Ramos (cell line): ENCODE results near the gene AFMID.
"Not testable (repeated sequence)": the region's sequence is repeated elsewhere in the genome, so short reads cannot be mapped to it uniquely, and the experiment has no call there.

Experiments
- in situ Hi-C: fragments of 300-500 bp; cut with MboI; formaldehyde crosslinking; loops from one replicate; pipeline ENCODE4 v1.14.3; 2022; ENCODE audit warnings: low sequenced_read_pairs; ENCODE audit not compliant: unreplicated experiment

Gene AFMID, protein sequence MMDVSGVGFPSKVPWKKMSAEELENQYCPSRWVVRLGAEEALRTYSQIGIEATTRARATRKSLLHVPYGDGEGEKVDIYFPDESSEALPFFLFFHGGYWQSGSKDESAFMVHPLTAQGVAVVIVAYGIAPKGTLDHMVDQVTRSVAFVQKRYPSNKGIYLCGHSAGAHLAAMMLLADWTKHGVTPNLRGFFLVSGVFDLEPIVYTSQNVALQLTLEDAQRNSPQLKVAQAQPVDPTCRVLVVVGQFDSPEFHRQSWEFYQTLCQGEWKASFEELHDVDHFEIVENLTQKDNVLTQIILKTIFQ

GRCh38 chr17:78186692-78187595 lies at the start of gene AFMID, which contains the start of gene TK1:
TSS of gene AFMID (plus strand) at chr17:78187362. CDS start at chr17:78187371, 9 bp downstream.
TSS of gene TK1 (minus strand) at chr17:78187052. CDS start at chr17:78186994, 58 bp downstream.
- in situ Hi-C loops, result no loop called here

DNA sequence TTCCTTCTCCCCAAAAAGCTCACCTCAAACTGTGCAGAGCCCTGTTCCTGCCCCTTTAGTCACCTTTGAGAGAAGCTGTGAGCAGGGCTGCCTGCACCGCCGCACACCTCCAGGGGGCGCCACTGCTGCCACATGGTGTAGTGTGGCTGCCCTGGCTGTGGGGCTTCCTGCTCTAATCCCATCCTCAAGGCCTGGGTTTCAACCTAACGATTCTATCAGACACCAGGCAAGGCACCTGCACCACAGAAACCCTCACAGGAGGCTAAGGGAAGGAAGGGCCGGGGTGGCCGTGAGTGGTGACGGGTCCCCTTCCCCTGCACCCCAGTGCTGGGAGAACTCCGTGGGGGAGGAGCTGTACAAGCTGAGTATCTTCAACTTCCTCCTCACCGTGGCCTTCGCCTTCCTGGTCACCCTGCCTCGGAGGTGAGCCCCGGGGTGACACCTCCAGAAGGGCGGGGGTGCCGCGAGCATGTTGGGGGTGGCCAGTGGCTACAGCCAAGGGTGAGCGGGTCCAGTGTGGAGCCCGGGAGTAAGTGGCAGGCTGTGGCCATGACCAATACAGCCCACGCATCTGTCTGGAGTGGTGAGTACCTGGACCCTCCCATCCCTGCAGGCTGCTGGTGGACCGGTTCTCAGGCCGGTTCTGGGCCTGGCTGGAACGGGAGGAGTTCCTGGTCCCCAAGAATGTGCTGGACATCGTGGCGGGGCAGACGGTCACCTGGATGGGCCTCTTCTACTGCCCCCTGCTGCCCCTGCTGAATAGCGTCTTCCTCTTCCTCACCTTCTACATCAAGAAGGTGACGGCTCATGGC lies 49.6 kb upstream of the AFMID start:
- in situ Hi-C loops, result no loop called here

DNA sequence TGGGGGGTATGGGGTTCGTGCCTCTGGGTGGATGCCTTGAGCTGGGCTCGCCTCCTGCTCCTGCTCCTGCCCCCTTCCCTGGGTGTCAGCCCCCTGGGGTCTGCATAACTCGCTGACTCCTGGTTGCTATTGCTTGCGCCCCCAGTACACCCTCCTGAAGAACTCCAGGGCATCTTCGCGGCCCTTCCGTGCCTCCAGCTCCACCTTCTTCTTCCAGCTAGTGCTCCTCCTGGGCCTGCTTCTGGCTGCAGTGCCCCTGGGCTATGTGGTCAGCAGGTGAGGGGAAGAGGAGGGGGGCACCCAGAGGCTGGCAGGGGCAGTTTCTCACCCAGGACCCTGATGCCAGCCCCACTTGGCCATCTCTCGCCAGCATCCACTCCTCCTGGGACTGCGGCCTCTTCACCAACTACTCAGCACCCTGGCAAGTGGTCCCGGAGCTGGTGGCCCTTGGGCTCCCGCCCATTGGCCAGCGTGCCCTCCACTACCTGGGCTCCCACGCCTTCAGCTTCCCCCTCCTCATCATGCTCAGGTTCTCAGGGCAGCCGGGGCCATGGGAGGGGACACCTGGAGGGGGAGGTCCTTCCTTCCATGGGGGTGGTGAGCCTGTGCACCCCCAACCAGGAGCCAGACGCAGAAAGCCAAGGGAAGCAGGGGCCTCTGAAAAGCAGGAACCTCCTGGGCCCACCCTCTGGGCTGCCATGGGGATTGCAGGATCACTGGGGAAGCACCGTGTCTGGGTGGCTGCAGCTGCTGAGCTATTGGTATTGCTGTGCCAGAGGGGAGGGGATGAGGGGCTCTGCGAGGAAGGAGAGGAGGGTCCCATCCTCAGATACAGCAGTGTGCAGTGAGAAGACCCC lies 48.7 kb upstream of the AFMID start:
- in situ Hi-C loops, result no loop called here

DNA sequence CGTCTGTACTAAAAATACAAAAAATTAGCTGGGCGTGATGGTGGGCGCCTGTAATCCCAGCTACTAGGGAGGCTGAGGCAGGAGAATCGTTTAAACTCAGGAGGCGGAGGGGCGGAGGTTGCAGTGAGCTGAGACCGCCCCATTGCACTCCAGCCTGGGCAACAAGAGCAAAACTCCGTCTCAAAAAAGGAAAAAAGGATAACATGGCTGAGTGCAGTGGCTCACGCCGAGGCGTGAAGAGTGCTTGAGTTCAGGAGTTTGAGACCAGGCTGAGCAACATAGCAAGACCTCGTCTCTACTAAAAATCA lies 47.3 kb upstream of the AFMID start:
- in situ Hi-C loops, result not testable (repeated sequence)

DNA sequence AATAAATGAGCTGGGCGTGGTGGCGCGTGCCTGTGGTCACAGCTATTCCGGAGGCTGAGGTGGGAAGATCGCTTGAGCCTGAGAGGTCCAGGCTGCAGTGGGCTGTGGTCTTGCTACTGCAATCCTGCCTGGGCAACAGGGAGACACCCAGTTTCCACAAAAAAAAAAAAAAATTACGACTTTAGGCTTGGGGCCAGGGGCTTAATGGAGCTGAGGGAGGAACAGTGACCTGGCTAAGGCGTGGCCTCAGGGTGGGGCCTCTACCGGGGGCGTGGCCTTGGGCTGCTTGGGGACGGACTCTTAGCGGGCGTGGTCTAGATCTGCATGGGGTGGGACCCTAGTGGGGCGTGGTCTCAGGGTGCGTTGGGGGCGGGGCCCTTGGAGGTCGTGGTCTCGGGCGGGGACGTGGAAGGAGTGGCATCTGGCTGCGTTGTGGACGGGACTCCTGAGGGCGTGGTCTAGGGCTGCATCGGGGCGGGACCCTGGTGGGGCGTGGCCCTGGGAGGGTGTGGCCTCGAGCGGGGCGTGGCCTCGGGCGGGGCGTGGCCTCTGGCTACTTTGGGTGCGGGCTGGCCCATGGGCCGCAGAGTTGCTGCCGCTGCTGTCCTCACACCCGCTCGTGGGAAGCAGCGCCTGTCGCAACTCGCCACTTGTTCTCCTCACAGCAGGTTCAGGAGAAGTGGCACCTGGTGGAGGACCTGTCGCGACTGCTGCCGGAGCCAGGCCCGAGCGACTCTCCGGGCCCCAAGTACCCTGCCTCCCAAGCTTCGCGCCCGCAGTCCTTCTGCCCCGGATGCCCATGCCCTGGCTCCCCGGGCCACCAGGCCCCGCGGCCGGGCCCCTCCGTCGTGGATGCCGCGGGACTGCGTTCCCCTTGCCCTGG lies 46.8 kb upstream of the AFMID start:
- in situ Hi-C loops, result no loop called here

DNA sequence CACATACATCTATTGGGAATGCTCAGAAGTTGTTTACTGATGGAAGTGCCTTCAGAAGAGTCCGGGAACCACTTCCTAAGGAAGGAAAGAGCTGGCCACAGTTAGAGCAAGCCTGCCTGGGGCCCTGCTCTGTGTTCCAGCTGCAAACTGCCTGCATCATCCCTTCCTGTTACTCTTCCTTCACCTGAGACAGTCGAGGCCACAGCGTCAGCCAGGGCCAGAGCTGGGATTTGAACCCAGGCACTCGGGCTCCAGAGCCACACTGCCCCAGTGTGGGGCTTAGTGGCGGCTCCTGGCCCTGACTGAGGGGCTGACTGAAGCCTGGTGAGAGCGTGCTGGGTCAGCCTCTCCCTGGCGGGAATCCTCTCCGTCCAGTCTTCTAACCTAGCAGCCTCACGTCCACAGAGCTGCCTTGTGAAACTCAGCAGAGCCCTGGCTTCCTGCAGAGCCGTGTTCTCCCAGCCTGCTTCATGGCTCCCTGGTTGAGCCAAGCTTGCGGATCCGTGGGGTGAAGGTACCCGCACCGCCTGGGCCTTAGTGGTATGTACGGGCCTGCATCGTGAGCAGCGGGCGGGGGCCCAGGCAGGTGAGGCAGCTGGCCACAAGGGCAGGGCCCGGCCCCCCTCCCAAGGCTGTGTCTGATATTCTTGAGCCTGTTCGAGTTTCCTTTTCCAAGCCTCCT lies 45.6 kb upstream of the AFMID start:
- in situ Hi-C loops, result no loop called here

DNA sequence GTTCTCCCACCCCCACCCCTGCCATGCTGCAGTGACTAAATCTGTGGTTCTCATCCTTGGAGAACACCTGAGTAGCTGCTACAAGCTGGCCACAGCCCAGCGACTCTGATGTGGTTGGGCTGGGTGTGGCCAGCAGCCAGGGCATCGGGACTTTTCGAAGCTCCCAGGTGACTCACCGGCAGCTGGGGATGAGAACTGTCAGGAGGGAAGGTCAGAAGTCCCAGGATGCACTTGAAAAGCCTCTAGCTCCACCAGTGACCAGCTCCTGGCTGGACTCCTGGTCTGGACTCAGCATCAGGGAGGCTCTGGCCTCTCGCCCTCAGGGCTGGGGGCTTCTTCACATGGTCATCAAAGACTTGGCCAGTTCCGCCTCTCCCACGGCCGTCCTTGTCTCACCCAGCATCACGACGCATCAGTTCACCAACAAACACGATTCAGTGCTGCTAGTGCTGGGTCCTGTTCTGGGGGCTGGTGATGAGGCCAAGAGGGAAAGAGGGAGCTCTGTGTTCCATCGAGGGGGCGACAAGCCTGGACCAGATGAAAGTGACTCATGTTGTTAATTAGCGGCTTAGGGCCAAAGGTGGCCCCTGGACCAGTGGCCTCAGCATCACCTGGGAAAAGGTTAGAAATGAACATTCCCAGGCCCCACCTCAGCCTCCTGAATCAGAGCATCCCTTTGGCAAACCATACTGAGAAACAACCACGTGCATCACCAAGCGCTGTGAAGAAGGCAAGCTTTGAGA lies 44.9 kb upstream of the AFMID start:
- in situ Hi-C loops, result no loop called here

- in situ Hi-C loops, result no loop called here
Measured at GRCh38 chr17:78143214-78144146, 43.7 kb upstream of the AFMID start.

- in situ Hi-C loops, result no loop called here
Measured at GRCh38 chr17:78144147-78144719, 42.9 kb upstream of the AFMID start.

GRCh38 chr17:78144736-78145641 lies 42.2 kb upstream of the AFMID start:
- in situ Hi-C loops, result no loop called here

GRCh38 chr17:78146471-78146869 lies 40.7 kb upstream of the AFMID start:
- in situ Hi-C loops, result no loop called here

GRCh38 chr17:78146881-78147280 lies 40.3 kb upstream of the AFMID start:
- in situ Hi-C loops, result no loop called here

- in situ Hi-C loops, result no loop called here
Measured at GRCh38 chr17:78147315-78147998, 39.7 kb upstream of the AFMID start.

- in situ Hi-C loops, result no loop called here
Measured at GRCh38 chr17:78148286-78149016, 38.7 kb upstream of the AFMID start.
